Activated naive CD8-positive, alpha-beta T cell treated with anti-CD3 and anti-CD28 coated beads, Interleukin-2, amount 50 U/mL, for 24 hours (primary cell): Measurements from ENCODE around the gene PIGS.
"Not testable (repeated sequence)": the region's sequence is repeated elsewhere in the genome, so short reads cannot be mapped to it uniquely, and the experiment has no call there.

Experiments
- ATAC-seq: fragments of 150-1000 bp; cut with Tn5 transposase; one replicate; pipeline ENCODE4 v1.10.0; 2021
- DNase-seq: peaks from one replicate; pipeline ENCODE4 v3.0.0; 2021
- H3K27ac Mint-ChIP-seq: one replicate; pipeline ENCODE4 v1.8.0; 2021; ENCODE audit warnings: mild to moderate bottlenecking, mixed read lengths
- H3K27me3 Mint-ChIP-seq: one replicate; pipeline ENCODE4 v1.8.0; 2021; ENCODE audit warnings: mixed read lengths
- H3K36me3 Mint-ChIP-seq: one replicate; pipeline ENCODE4 v1.8.0; 2021; ENCODE audit warnings: low read depth, mixed read lengths
- H3K4me1 Mint-ChIP-seq: one replicate; pipeline ENCODE4 v1.8.0; 2021; ENCODE audit warnings: mixed read lengths
- H3K4me3 Mint-ChIP-seq: one replicate; pipeline ENCODE4 v1.8.0; 2021; ENCODE audit warnings: mild to moderate bottlenecking, moderate library complexity, mixed read lengths
- H3K9me3 Mint-ChIP-seq: one replicate; pipeline ENCODE4 v1.8.0; 2021; ENCODE audit warnings: mixed read lengths

PIGS gene

GRCh38 chr17:28571361-28572122, at the start of gene PIGS:
Gene PIGS, minus strand, starts transcription at chr17:28571524. Its CDS starts 28 bp downstream, at chr17:28571496.
- ATAC-seq = peak; percentile 99

GRCh38 chr17:28620010-28620409, 48.7 kb upstream of the PIGS start:
- H3K27me3 Mint-ChIP-seq = no peaks in the 10 kb centered on the region
- ATAC-seq (no peak), DNase-seq (no peak)
- no peaks in the 10 kb centered on the region for H3K9me3 Mint-ChIP-seq
- H3K27ac Mint-ChIP-seq = no peak overlapping the region
- peaks cover 74% of the 10 kb centered on the region for H3K36me3 Mint-ChIP-seq
- no peak overlapping the region for H3K4me3 Mint-ChIP-seq
- no peaks in the 10 kb centered on the region for H3K4me1 Mint-ChIP-seq

More at GRCh38 chr17:28571361-28572122, at the start of gene PIGS:
- Mint-ChIP-seq H3K4me1 (peaks cover 56% of the 10 kb centered on the region), H3K9me3 (no peaks in the 10 kb centered on the region), H3K27me3 (no peaks in the 10 kb centered on the region), H3K27ac (peak within 1 kb of the TSS; percentile 93), H3K36me3 (peaks cover 29% of the 10 kb centered on the region), H3K4me3 (peak within 1 kb of the TSS; percentile 94)
- DNase-seq = peak; percentile 93

- H3K27ac Mint-ChIP-seq = no peak overlapping the region
- H3K4me1 Mint-ChIP-seq = no peaks in the 10 kb centered on the region
- no peaks in the 10 kb centered on the region for H3K9me3 Mint-ChIP-seq
Observed at GRCh38 chr17:28618464-28618863, 47.1 kb upstream of the PIGS start.

GRCh38 chr17:28616281-28616680, 45.0 kb upstream of the PIGS start:
- ATAC-seq (no peak), DNase-seq (no peak)
- Mint-ChIP-seq H3K27me3 (no peaks in the 10 kb centered on the region), H3K4me3 (no peak overlapping the region), H3K27ac (no peak overlapping the region), H3K4me1 (no peaks in the 10 kb centered on the region), H3K36me3 (peaks cover 75% of the 10 kb centered on the region), H3K9me3 (no peaks in the 10 kb centered on the region)

More at GRCh38 chr17:28618464-28618863, 47.1 kb upstream of the PIGS start:
- DNase-seq = no peak
- ATAC-seq = no peak
- Mint-ChIP-seq H3K36me3 (peaks cover 78% of the 10 kb centered on the region), H3K4me3 (no peak overlapping the region), H3K27me3 (no peaks in the 10 kb centered on the region)

- Mint-ChIP-seq H3K27ac (no peak overlapping the region), H3K4me3 (no peak overlapping the region), H3K27me3 (no peaks in the 10 kb centered on the region), H3K36me3 (peaks cover 72% of the 10 kb centered on the region), H3K9me3 (no peaks in the 10 kb centered on the region), H3K4me1 (no peaks in the 10 kb centered on the region)
- ATAC-seq = no peak
- no peak for DNase-seq
Observed at GRCh38 chr17:28615260-28615940, 44.1 kb upstream of the PIGS start.

DNA sequence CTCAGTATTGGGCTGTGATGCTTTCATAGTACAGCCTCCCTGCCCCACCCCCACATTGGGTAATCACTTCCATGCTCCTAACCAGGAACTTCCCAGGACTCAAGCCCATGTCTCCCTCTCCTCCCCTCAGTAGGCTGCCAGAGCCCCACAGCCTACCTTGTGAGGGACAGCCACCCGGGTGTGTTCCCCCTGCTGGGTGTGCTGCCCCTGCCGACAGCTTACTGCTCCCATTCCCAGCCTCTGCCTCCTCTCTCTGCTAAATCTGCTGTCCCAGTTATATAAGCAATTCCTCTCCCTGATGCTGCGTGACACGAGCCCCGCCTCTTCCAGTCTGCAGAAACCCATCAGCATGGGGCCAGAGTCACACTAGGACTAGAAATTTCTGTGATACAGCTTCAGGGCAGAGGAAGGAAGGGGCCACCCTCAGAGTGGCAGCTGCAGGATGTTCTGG, 42.6 kb upstream of the PIGS start, which contains the start of gene RSKR:
RSKR (minus strand) TSS at position 255 of the 451 bp plus-strand sequence; CDS start at position 231, 24 bp downstream.
- Mint-ChIP-seq H3K4me3 (no peak within 1 kb of the TSS), H3K4me1 (no peaks in the 10 kb centered on the region)
- DNase-seq = no peak

DNA sequence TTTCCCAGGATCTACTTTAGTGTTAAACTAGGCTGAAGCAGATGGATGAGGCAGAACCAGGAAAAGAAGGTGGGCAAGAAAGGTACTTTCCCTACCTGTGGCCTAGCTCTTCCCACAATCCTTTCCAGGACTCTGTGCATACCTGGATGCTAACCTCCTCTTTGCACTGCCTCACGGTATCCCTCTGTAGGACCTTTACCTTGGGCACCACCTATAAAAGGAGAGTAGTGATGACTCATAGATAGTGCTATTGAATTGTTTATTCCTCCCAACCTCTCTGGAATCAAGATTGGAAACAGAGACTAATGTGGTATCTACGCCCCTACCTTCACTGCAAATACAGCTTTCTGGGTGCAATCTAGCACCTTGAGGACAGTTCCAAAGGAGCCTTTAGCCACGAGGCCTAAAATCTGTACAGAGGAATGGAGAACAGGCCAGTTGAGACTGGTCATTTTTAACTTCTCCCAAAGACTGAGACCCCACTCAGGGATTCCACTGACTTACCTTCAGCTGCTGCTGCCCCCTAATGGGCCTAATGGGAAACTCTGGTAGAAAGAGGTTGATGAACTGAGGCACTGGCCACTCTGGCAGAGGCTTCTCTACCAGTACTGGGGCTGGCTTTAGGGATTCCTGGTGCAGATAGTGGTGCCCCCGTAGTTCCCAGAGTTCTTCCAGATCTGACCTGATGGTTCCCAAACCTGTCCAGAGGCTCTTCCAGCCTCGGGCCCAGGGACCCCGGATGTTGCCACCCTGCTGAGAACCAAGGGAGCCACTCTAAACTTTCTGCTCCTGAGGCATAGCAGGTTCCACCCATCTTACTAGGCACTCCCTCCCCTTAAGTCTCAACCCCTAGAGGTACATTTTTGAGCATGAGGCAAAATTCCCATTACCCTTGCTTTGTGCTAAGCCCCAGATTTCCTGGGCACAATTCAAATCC, 41.9 kb upstream of the PIGS start:
- no peaks in the 10 kb centered on the region for H3K27me3 Mint-ChIP-seq
- no peak overlapping the region for H3K4me3 Mint-ChIP-seq
- no peaks in the 10 kb centered on the region for H3K4me1 Mint-ChIP-seq
- DNase-seq = peak; percentile 39
- no peaks in the 10 kb centered on the region for H3K9me3 Mint-ChIP-seq
- H3K36me3 Mint-ChIP-seq = peaks cover 61% of the 10 kb centered on the region
- ATAC-seq = no peak
- no peak overlapping the region for H3K27ac Mint-ChIP-seq

More for the DNA sequence above, 42.6 kb upstream of the PIGS start, which contains the start of gene RSKR:
- H3K27ac Mint-ChIP-seq = no peak within 1 kb of the TSS
- no peaks in the 10 kb centered on the region for H3K9me3 Mint-ChIP-seq
- peaks cover 63% of the 10 kb centered on the region for H3K36me3 Mint-ChIP-seq
- H3K27me3 Mint-ChIP-seq = no peaks in the 10 kb centered on the region
- ATAC-seq = no peak

DNA sequence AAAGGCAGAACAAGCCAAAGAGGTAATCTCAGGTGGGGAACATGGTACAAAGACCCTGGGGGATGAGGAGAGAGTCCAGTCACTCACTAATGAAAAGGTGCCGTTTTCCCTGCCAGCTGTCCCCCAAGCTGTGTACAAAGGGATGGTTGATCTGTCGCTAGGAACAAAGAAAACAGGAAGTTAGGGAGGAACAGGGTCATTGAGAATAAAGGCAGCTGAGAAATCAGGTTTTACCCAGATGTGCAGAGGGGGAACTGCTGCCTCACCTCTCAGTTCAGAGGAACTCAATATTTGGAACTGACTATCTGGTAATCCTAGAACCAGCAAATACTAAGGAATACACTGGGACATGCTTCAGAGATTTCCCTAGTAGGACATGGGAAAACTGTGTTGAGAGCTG, 41.2 kb upstream of the PIGS start:
- Mint-ChIP-seq H3K27ac (no peak overlapping the region), H3K4me3 (no peak overlapping the region), H3K4me1 (no peaks in the 10 kb centered on the region), H3K36me3 (peaks cover 66% of the 10 kb centered on the region), H3K9me3 (no peaks in the 10 kb centered on the region), H3K27me3 (no peaks in the 10 kb centered on the region)
- DNase-seq = no peak
- no peak for ATAC-seq

GRCh38 chr17:28610376-28610775, 39.1 kb upstream of the PIGS start:
- H3K27ac Mint-ChIP-seq = peak overlapping the region; percentile 45
- H3K4me1 Mint-ChIP-seq = no peaks in the 10 kb centered on the region
- no peaks in the 10 kb centered on the region for H3K27me3 Mint-ChIP-seq
- ATAC-seq (no peak), DNase-seq (no peak)
- no peak overlapping the region for H3K4me3 Mint-ChIP-seq
- no peaks in the 10 kb centered on the region for H3K9me3 Mint-ChIP-seq
- peaks cover 53% of the 10 kb centered on the region for H3K36me3 Mint-ChIP-seq

- H3K9me3 Mint-ChIP-seq, H3K27ac Mint-ChIP-seq, ATAC-seq, H3K27me3 Mint-ChIP-seq, H3K4me3 Mint-ChIP-seq, DNase-seq: not testable (repeated sequence)
- H3K36me3 Mint-ChIP-seq = peaks cover 13% of the 10 kb centered on the region
- peaks cover 10% of the 10 kb centered on the region for H3K4me1 Mint-ChIP-seq
Observed at GRCh38 chr17:28604031-28604430, 32.7 kb upstream of the PIGS start.

- Mint-ChIP-seq H3K27me3 (no peaks in the 10 kb centered on the region), H3K27ac (peak overlapping the region; percentile 92), H3K9me3 (no peaks in the 10 kb centered on the region)
Observed at GRCh38 chr17:28599311-28600184, 28.2 kb upstream of the PIGS start.

DNA sequence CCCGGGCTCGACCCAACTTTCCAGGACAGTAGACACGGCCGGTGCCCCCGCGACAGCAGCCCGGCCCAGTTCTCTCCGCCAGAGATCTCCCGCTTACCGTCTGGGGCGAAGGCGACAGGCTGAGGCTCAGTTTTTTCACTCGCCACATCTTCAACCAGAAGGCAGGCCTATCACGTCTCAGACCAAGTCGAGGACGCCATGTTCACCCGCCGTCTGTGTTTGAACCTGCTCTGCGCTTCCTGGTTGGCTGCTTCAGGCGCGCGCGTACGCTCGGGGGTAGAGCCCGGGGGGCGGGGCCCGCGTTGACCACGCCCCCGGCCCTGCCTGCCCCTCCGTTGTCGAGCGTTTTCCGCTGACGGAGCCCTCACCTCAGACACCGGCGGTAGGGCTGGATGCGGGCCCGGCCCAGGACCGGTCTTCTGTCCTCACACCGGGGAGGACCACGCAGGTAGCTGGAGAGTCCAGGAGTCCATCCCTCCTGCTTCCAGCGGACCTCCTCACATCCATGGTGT, 27.5 kb upstream of the PIGS start, which contains the start of gene SPAG5:
SPAG5 (minus strand) TSS at position 227 of the 512 bp plus-strand sequence; CDS start at position 148, 79 bp downstream.
- Mint-ChIP-seq H3K4me1 (peaks cover 22% of the 10 kb centered on the region), H3K27me3 (no peaks in the 10 kb centered on the region), H3K4me3 (peak within 1 kb of the TSS; percentile 91), H3K9me3 (no peaks in the 10 kb centered on the region), H3K27ac (peak within 1 kb of the TSS; percentile 92), H3K36me3 (peaks cover 19% of the 10 kb centered on the region)
- ATAC-seq (peak; percentile 90), DNase-seq (peak; percentile 92)

More at GRCh38 chr17:28599311-28600184, 28.2 kb upstream of the PIGS start:
- H3K4me1 Mint-ChIP-seq = peaks cover 22% of the 10 kb centered on the region
- DNase-seq (peak; percentile 71), ATAC-seq (peak; percentile 84)
- peak overlapping the region; percentile 91 for H3K4me3 Mint-ChIP-seq
- H3K36me3 Mint-ChIP-seq = peaks cover 19% of the 10 kb centered on the region

GRCh38 chr17:28598389-28598788, 27.1 kb upstream of the PIGS start:
- Mint-ChIP-seq H3K36me3 (peaks cover 19% of the 10 kb centered on the region), H3K9me3 (no peaks in the 10 kb centered on the region), H3K4me3 (peak overlapping the region; percentile 91), H3K27ac (peak overlapping the region; percentile 92), H3K27me3 (no peaks in the 10 kb centered on the region), H3K4me1 (peaks cover 22% of the 10 kb centered on the region)
- DNase-seq (no peak), ATAC-seq (peak; percentile 0)
